Measurements from ENCODE around the gene ATG16L1. TPM values are rescaled to one million over a fixed set of nuclear protein-coding genes. Genes with fewer than 3 reads are reported as not detected.

The ATG16L1 gene
- total RNA-seq, 2 experiments from 2014 or later = 31.8 to 44.9 TPM

DNA sequence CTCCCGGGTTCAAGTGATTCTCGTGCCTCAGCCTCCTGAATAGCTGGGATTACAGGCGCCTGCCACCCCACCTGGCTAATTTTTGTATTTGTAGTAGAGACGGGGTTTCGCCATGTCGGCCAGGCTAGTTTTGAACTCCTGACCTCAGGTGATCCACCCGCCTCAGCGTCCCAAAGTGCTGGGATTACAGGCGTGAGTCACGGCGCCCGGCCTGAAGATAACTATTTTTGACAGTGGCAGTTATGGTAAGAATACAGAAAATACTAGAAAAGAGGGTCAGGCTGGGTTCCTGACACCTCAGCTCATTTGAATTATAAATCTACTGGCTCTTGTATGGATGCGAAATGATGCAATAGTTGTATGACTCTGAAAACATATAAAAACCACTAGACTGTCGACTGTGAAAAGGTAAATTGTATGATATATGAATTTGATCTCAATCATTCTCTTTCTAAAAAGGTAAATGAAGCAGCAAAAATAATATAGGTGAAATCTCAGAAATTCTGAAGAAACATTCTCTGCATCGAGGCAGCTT lies 91.8 kb downstream of the ATG16L1 start:
- intact Hi-C loops (cut with micrococcal nuclease; ENCODE audit: unreplicated experiment) = no loop called here
- Histone ChIP-seq H3K9me2 (ENCODE audit: insufficient read depth, low read length) (no peaks in the 10 kb centered on the region), H3K36me3 (ENCODE audit: insufficient read depth, low read length) (no peaks in the 10 kb centered on the region), H2AFZ (ENCODE audit: low read length) (no peak overlapping the region), H3K27ac (ENCODE audit: low read depth, low read length, poor library complexity, severe bottlenecking) (no peak overlapping the region), H3K9me3 (ENCODE audit: low read length) (no peaks in the 10 kb centered on the region), H3K4me3 (ENCODE audit: low read depth, low read length, poor library complexity, severe bottlenecking) (no peak overlapping the region), H3K4me2 (ENCODE audit: low read length) (no peak overlapping the region), H4K20me1 (ENCODE audit: insufficient read depth, low read length) (no peaks in the 10 kb centered on the region), H3K4me1 (ENCODE audit: insufficient read depth, low read length, poor library complexity, severe bottlenecking) (no peaks in the 10 kb centered on the region), H3K79me2 (ENCODE audit: insufficient read depth, low read depth, low read length) (no peaks in the 10 kb centered on the region)
- ChIA-PET POLR2A (interaction anchor here (0.5 to 1.1 kb wide), 7 partner anchors 10 to 721 kb away, joined by 3 to 7 read pairs (median 4); no protein-coding TSS in a partner anchor), CTCF (ENCODE audit: unreplicated experiment) (no interaction called here)
- no peak for DNase-seq (ENCODE audit: low spot score)
- BruUV-seq (replicated peaks) = no TSS peak
- TF ChIP-seq, protein P1, sequence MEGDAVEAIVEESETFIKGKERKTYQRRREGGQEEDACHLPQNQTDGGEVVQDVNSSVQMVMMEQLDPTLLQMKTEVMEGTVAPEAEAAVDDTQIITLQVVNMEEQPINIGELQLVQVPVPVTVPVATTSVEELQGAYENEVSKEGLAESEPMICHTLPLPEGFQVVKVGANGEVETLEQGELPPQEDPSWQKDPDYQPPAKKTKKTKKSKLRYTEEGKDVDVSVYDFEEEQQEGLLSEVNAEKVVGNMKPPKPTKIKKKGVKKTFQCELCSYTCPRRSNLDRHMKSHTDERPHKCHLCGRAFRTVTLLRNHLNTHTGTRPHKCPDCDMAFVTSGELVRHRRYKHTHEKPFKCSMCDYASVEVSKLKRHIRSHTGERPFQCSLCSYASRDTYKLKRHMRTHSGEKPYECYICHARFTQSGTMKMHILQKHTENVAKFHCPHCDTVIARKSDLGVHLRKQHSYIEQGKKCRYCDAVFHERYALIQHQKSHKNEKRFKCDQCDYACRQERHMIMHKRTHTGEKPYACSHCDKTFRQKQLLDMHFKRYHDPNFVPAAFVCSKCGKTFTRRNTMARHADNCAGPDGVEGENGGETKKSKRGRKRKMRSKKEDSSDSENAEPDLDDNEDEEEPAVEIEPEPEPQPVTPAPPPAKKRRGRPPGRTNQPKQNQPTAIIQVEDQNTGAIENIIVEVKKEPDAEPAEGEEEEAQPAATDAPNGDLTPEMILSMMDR (conservative IDR thresholded peaks at IDR 0.05; ENCODE audit: low read length) = no peak
- no peak for TF ChIP-seq EZH2phosphoT487 (IDR thresholded peaks at IDR 0.05; ENCODE audit: borderline replicate concordance, low read depth, low read length)

Small RNA genes lying within 50 kb of the gene (small RNA-seq; reads per million reads assigned to genes)
- gene RN7SL32P (not detected), gene SCARNA5 (24.9 reads per million, percentile 97 among the genes with 10 or more reads in this experiment), gene SCARNA6 (17.6 reads per million, percentile 97 among the genes with 10 or more reads in this experiment)

Other genes starting within 250 kb of the ATG16L1 start
- not detected in 2 replicates for gene NGEF, start 238.4 kb upstream of the ATG16L1 start, total RNA-seq (2014; rRNA removed; shearing (Covaris generic))
- gene NGEF, start 238.4 kb upstream of the ATG16L1 start, total RNA-seq (2022) = 0.82 TPM in 1 of 2 replicates, not detected in the other
- gene NEU2, start 219.0 kb upstream of the ATG16L1 start, total RNA-seq (2014; rRNA removed; shearing (Covaris generic)) = not detected in 2 replicates
- gene NEU2, start 219.0 kb upstream of the ATG16L1 start, total RNA-seq (2022) = not detected in 2 replicates
- 68.3 and 79.5 TPM in 2 replicates for gene INPP5D, start 191.3 kb upstream of the ATG16L1 start, total RNA-seq (2014; rRNA removed; shearing (Covaris generic))
- 92.6 and 109 TPM in 2 replicates for gene INPP5D, start 191.3 kb upstream of the ATG16L1 start, total RNA-seq (2022)
- gene SAG, start 56.1 kb downstream of the ATG16L1 start, total RNA-seq (2014; rRNA removed; shearing (Covaris generic)) = 0.32 TPM in 1 of 2 replicates, not detected in the other
- gene SAG, start 56.1 kb downstream of the ATG16L1 start, total RNA-seq (2022) = not detected in 2 replicates
- 51.3 and 62.9 TPM in 2 replicates for gene DGKD, start 102.8 kb downstream of the ATG16L1 start, total RNA-seq (2014; rRNA removed; shearing (Covaris generic))
- gene DGKD, start 102.8 kb downstream of the ATG16L1 start, total RNA-seq (2022) = 271 and 305 TPM in 2 replicates